T-cell (primary cell): ENCODE results near the gene PHF2. TPM values are rescaled to one million over a fixed set of nuclear protein-coding genes. Genes with fewer than 3 reads are reported as not detected.

ENCODE experiments used
- ATAC-seq, 4 experiments: fragments of 200-7000 bp in 3 of 4; fragments of 150-1000 bp in 1 of 4; cut with Tn5 transposase; replicated peaks in 1 of 4; 1 replicate in 3 of 4; 2 replicates in 1 of 4; pipeline ENCODE4 v1.10.0; 2021; ENCODE audit warnings: moderate library complexity in 3 of 4, mild to moderate bottlenecking in 2 of 4, moderate number of reproducible peaks in 1 of 4
- CTCF ChIA-PET, 2 donors: fragments of 300-600 bp; sonication (Branson Sonifier 250); formaldehyde crosslinking; loops; one replicate each; lab custom pipeline; 2022; ENCODE audit warnings: antibody characterized with exemption in 2 of 2; lab: Charles Lee
- POLR2A ChIA-PET, 2 donors: fragments of 300-600 bp; sonication (Branson Sonifier 250); formaldehyde crosslinking; loops; one replicate each; lab custom pipeline; 2022; ENCODE audit warnings: antibody characterized with exemption in 2 of 2; lab: Charles Lee
- DNase-seq, 35 experiments: peaks; one replicate each; pipeline versions ENCODE4 v3.0.0 to v3.0.0-alpha.2; 2013 to 2023
- H3K27ac ChIP-seq: one replicate; pipeline ENCODE4 v1.5.1; 2013; ENCODE audit warnings: low read length
- H3K27me3 ChIP-seq, 2 experiments: replicated peaks in 1 of 2; 1 replicate in 1 of 2; 2 replicates in 1 of 2; pipeline versions ENCODE4 v1.6.1 to v1.7.0; 2013; ENCODE audit warnings: low read length in 1 of 2, mixed read lengths in 1 of 2; ENCODE audit not compliant: control insufficient read depth in 2 of 2, insufficient read depth in 2 of 2; ENCODE audit errors: extremely low read depth in 1 of 2
- H3K36me3 ChIP-seq, 2 donors: 1 replicate in 1 of 2; 2 replicates in 1 of 2; pipeline versions ENCODE4 v1.6.1 to v1.7.0; 2013; ENCODE audit warnings: low read length in 1 of 2; ENCODE audit not compliant: control insufficient read depth in 2 of 2, insufficient read depth in 1 of 2; ENCODE audit errors: extremely low read depth in 1 of 2
- H3K4me1 ChIP-seq, 2 experiments: 1 replicate in 1 of 2; 2 replicates in 1 of 2; pipeline versions ENCODE4 v1.6.1 to v1.7.0; 2013; ENCODE audit warnings: low read length in 2 of 2, mixed read lengths in 1 of 2; ENCODE audit not compliant: insufficient read depth in 2 of 2, control insufficient read depth in 1 of 2; ENCODE audit errors: extremely low read depth in 1 of 2
- H3K4me3 ChIP-seq, 2 donors: 1 replicate in 1 of 2; 2 replicates in 1 of 2; pipeline versions ENCODE4 v1.5.1 to v1.7.0; 2013; ENCODE audit warnings: mild to moderate bottlenecking in 2 of 2, low read length in 1 of 2, moderate library complexity in 1 of 2; ENCODE audit not compliant: control insufficient read depth in 1 of 2; ENCODE audit errors: extremely low read depth in 1 of 2
- H3K9me3 ChIP-seq: 2 replicates; pipeline ENCODE4 v1.7.0; 2013
- H3K27ac Mint-ChIP-seq, 2 donors: one replicate each; pipeline ENCODE4 v1.8.0; 2020 to 2021; ENCODE audit warnings: mild to moderate bottlenecking in 2 of 2, mixed read lengths in 2 of 2
- H3K27me3 Mint-ChIP-seq, 2 donors: one replicate each; pipeline ENCODE4 v1.8.0; 2021 to 2022; ENCODE audit warnings: mixed read lengths in 2 of 2
- H3K36me3 Mint-ChIP-seq: one replicate; pipeline ENCODE4 v1.8.0; 2021; ENCODE audit warnings: mixed read lengths
- H3K4me1 Mint-ChIP-seq, 3 donors: one replicate each; pipeline ENCODE4 v1.8.0; 2020 to 2022; ENCODE audit warnings: mixed read lengths in 3 of 3, mild to moderate bottlenecking in 1 of 3
- H3K4me3 Mint-ChIP-seq, 3 donors: one replicate each; pipeline ENCODE4 v1.8.0; 2020 to 2022; ENCODE audit warnings: mild to moderate bottlenecking in 3 of 3, mixed read lengths in 3 of 3, moderate library complexity in 3 of 3
- H3K9me3 Mint-ChIP-seq, 3 donors: one replicate each; pipeline ENCODE4 v1.8.0; 2020 to 2022; ENCODE audit warnings: mixed read lengths in 3 of 3
- WGBS: methylation state at CpG from one replicate; pipeline ENCODE4 v1.1.5; 2013; ENCODE audit warnings: missing lambda C conversion rate; ENCODE audit not compliant: insufficient coverage; 5-methylcytosine and 5-hydroxymethylcytosine counted together
- total RNA-seq, 35 experiments: library from RNA in 6 of 35; stranded (reverse) in 6 of 35; fragments of 120-200 nt in 1 of 35; gene quantifications; one replicate each; pipeline versions ENCODE4 v1.2.1 to v1.2.4 and lab custom pipeline; 2013 to 2026

The PHF2 gene
- total RNA-seq, 5 donors from 2014 or later (not counting 1 experiment from before 2014, with no cell fraction given) = 24.6 to 38.5 (median 34.6) TPM

DNA sequence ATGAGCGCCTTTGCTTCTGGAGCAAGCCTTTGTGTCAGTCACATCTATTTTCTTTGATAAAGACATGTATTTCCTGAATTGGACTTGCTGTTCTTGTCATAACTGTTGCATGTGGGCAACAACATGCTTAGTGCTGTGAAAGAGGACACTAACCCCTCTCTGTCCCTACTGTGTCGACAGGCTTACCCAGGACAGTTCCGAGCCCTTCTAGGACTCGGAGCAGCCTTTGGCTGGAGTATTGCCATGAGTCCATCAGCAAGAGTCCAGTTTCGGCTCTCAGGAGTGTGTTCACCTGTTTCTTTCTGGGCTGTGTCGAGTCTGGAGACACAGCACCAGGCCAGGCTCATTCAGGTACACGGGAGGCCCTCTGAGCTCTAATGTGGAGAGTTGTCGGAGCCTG is 36.1 kb upstream of the PHF2 start:
- peaks cover 0 to 54% of the 10 kb centered on the region in 2 donors for H3K36me3 ChIP-seq
- CTCF ChIA-PET = no interaction called here
- H3K27ac Mint-ChIP-seq = no peak overlapping the region
- H3K4me1 Mint-ChIP-seq = no peaks in the 10 kb centered on the region
- no peak overlapping the region for H3K4me3 ChIP-seq
- H3K9me3 Mint-ChIP-seq = no peaks in the 10 kb centered on the region
- H3K36me3 Mint-ChIP-seq = peaks cover 48% of the 10 kb centered on the region
- H3K4me3 Mint-ChIP-seq = no peak overlapping the region
- POLR2A ChIA-PET = interaction anchor here in 1 of 2 donors (0.7 kb wide), 1 partner anchor 669 kb away, joined by 3 read pairs; no protein-coding TSS in a partner anchor
- DNase-seq (no peak), ATAC-seq (no peak)
- 97% methylated on average over 5 of the region's 8 CpGs for WGBS
- H3K27me3 ChIP-seq = no peaks in the 10 kb centered on the region
- H3K27ac ChIP-seq = no peak overlapping the region
- no peaks in the 10 kb centered on the region for H3K4me1 ChIP-seq
- H3K9me3 ChIP-seq = no peaks in the 10 kb centered on the region
- no peaks in the 10 kb centered on the region for H3K27me3 Mint-ChIP-seq

DNA sequence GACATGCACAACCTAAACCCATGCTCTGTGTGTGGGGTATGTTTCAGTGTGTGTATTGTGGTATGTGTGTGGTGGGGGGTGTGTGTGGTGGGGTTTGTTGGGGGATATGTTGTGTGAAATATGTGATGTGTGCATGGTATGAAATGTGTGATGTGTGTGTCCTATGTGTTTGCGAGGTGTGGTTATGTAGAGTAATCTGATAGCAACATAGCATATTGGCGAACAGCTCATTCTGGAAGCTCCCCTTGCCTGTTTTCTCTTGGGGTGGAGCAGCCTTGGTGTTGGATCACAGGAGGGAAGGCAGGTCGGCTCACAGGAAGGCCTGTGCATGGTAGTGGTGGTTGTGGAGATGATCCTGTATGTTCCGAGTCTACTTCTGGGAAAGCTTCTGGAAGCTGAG is 35.4 kb upstream of the PHF2 start:
- Histone ChIP-seq H3K4me1 (no peaks in the 10 kb centered on the region), H3K27me3 (no peaks in the 10 kb centered on the region), H3K27ac (no peak overlapping the region), H3K4me3 (no peak overlapping the region), H3K36me3 (peaks cover 0 to 48% of the 10 kb centered on the region in 2 donors), H3K9me3 (no peaks in the 10 kb centered on the region)
- 72% methylated on average over 3 of the region's 4 CpGs for WGBS
- H3K36me3 Mint-ChIP-seq = peaks cover 45% of the 10 kb centered on the region
- ChIA-PET POLR2A (no interaction called here), CTCF (no interaction called here)
- no peaks in the 10 kb centered on the region for H3K9me3 Mint-ChIP-seq
- no peaks in the 10 kb centered on the region for H3K27me3 Mint-ChIP-seq
- DNase-seq = no peak
- H3K4me1 Mint-ChIP-seq = no peaks in the 10 kb centered on the region
- no peak overlapping the region for H3K27ac Mint-ChIP-seq
- no peak overlapping the region for H3K4me3 Mint-ChIP-seq
- ATAC-seq = no peak

DNA sequence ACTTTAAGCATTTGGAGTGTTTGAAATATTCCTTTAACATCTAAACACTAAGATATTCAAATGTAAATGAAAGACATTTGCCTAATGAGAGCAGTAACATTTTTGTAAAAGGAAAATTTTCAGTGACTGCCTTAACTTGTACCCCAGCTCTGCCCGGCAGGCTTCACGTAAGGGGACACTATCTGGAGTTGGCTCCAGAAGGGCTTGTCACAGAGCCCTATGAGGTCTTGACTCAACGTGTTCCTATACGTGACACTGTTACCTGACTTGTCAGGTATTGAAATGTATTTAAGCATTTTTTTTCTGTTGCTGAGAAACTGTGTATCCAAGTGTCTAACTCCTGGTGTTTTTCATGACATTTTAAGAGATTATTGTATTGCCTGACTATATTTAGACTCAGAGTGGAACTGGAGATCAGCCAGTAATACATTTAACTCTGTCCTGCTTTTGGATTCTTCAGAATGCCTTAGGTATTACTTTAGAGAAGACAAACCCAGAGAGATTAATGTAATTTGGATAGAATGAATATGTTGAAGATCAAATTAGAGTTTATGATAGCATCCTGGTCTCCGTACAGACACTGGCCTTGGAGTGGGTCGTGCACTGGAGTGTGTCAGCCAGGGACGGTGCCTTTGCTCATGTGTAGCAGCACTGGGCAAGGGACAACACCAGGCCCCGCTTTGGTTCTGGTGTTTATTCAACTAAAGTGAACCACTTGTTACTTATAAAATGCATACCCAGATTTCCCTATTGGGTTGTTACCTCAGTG is 34.6 kb upstream of the PHF2 start:
- CTCF ChIA-PET = no interaction called here
- Histone ChIP-seq H3K27ac (no peak overlapping the region), H3K4me3 (no peak overlapping the region), H3K9me3 (no peaks in the 10 kb centered on the region), H3K27me3 (no peaks in the 10 kb centered on the region), H3K36me3 (peaks cover 0 to 50% of the 10 kb centered on the region in 2 donors), H3K4me1 (no peaks in the 10 kb centered on the region)
- no peak overlapping the region for H3K4me3 Mint-ChIP-seq
- no peaks in the 10 kb centered on the region for H3K27me3 Mint-ChIP-seq
- no peak for DNase-seq
- no peaks in the 10 kb centered on the region for H3K9me3 Mint-ChIP-seq
- POLR2A ChIA-PET = no interaction called here
- no peak for ATAC-seq
- WGBS = 90% methylated on average over 5 of the region's 8 CpGs
- H3K27ac Mint-ChIP-seq = no peak overlapping the region
- no peaks in the 10 kb centered on the region for H3K4me1 Mint-ChIP-seq
- peaks cover 50% of the 10 kb centered on the region for H3K36me3 Mint-ChIP-seq

DNA sequence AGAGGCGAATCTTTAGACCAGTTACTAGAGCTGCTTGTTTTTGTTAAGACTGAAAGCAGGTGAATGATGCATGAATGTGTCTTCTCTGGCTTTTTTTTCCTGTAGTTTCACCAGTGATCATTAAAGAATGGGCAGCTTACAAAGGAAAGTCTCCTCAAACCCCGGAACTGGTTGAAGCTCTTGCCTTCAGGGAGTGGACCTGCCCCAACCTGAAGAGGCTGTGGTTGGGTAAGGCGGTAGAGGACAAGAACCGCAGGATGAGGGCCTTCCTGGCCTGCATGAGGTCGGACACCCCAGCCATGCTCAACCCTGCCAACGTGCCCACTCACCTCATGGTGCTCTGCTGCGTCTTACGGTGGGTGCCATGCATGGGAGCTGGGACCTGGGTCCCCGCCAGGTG is 33.3 kb upstream of the PHF2 start:
- 98% methylated on average over 9 of the region's 9 CpGs for WGBS
- Mint-ChIP-seq H3K9me3 (no peaks in the 10 kb centered on the region), H3K4me3 (no peak overlapping the region), H3K27ac (no peak overlapping the region), H3K27me3 (no peaks in the 10 kb centered on the region), H3K4me1 (no peaks in the 10 kb centered on the region), H3K36me3 (peaks cover 56% of the 10 kb centered on the region)
- Histone ChIP-seq H3K27me3 (no peaks in the 10 kb centered on the region), H3K4me1 (no peaks in the 10 kb centered on the region), H3K36me3 (peaks cover 5 to 59% of the 10 kb centered on the region in 2 donors), H3K9me3 (no peaks in the 10 kb centered on the region), H3K27ac (no peak overlapping the region), H3K4me3 (no peak overlapping the region)
- ATAC-seq (no peak), DNase-seq (no peak)
- ChIA-PET POLR2A (no interaction called here), CTCF (no interaction called here)

DNA sequence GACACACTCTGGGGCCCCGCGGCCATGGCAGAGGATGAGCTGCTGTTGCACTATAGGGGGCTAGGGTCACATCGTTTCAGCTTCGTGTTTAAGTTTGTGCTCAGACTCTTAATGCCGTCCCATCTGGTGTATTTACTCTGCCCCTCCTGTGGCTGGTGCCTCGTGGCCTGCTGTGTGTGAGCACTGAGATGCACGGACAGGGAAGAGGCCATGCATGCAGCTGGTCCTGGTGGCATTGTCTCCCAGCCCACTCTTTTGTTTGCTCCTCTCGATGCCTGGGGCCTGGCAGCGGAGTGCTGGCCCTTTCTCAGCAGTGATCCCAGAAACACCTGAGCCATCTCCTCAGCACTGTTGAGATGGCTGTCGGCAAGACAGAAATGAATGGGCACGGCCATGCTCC is 30.0 kb upstream of the PHF2 start:
- no peaks in the 10 kb centered on the region for H3K27me3 ChIP-seq
- H3K36me3 ChIP-seq = peaks cover 8 to 51% of the 10 kb centered on the region in 2 donors
- Mint-ChIP-seq H3K27me3 (no peaks in the 10 kb centered on the region), H3K4me3 (no peak overlapping the region), H3K36me3 (peaks cover 51% of the 10 kb centered on the region), H3K27ac (no peak overlapping the region), H3K9me3 (no peaks in the 10 kb centered on the region), H3K4me1 (no peaks in the 10 kb centered on the region)
- CTCF ChIA-PET = no interaction called here
- WGBS = 97% methylated on average over 10 of the region's 11 CpGs
- no peak for ATAC-seq
- H3K4me3 ChIP-seq = no peak overlapping the region
- no peak for DNase-seq
- H3K9me3 ChIP-seq = no peaks in the 10 kb centered on the region
- no peak overlapping the region for H3K27ac ChIP-seq
- POLR2A ChIA-PET = no interaction called here
- no peaks in the 10 kb centered on the region for H3K4me1 ChIP-seq

DNA sequence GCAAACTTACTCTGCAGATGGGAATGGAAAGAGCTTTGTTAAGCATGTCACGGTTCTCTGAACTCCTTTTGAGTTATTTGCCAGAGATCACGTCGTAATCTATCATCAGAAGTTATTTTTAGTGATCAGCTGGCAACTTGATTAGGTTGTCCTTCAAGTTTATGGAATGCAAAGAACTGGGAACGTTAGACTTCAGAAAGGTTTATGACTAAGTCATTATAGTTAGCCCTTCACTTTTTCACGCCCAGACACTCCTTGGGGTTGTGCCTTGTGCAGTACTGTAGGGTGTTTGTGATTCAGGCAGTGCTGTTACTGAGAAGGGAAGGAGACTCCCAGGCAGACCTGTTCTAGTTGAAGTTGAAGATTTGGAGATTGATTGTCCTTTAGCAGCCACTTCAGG is 26.8 kb upstream of the PHF2 start:
- no peak overlapping the region for H3K4me3 Mint-ChIP-seq
- Histone ChIP-seq H3K4me3 (no peak overlapping the region), H3K36me3 (peaks cover 15 to 61% of the 10 kb centered on the region in 2 donors), H3K27ac (no peak overlapping the region), H3K9me3 (no peaks in the 10 kb centered on the region), H3K4me1 (no peaks in the 10 kb centered on the region), H3K27me3 (no peaks in the 10 kb centered on the region)
- ATAC-seq (no peak), DNase-seq (no peak)
- no peaks in the 10 kb centered on the region for H3K9me3 Mint-ChIP-seq
- H3K36me3 Mint-ChIP-seq = peaks cover 52% of the 10 kb centered on the region
- ChIA-PET POLR2A (no interaction called here), CTCF (interaction anchor here in 1 of 2 donors (0.6 kb wide), 1 partner anchor 480 kb away, joined by 3 read pairs; no protein-coding TSS in a partner anchor)
- no peaks in the 10 kb centered on the region for H3K4me1 Mint-ChIP-seq
- H3K27me3 Mint-ChIP-seq = no peaks in the 10 kb centered on the region
- 97% methylated on average over 5 of the region's 5 CpGs for WGBS
- peak overlapping the region in 1 of 2 donors; percentile 11 for H3K27ac Mint-ChIP-seq
